ENCODE results near the gene FITM2.

Gene FITM2

DNA sequence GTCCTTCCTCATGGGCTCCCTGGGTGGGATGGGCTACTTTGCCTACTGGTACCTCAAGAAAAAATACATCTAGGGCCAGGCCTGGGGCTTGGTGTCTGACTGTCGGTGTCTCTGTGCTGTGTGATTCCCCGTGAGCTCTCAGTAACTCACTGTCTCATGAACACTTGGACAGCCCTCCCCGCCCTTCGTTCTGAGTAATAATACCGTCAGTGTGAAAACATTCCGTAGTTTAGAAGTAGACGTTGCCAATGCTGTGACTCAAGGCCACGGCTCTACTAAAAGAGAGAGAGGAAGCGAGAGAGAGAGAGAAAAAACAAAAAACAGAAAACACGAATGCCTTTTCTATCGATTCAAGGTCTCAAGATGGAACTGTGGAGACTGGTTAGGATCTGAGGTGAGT lies 31.8 kb downstream of the FITM2 start:
- no peak for DNase-seq

DNA sequence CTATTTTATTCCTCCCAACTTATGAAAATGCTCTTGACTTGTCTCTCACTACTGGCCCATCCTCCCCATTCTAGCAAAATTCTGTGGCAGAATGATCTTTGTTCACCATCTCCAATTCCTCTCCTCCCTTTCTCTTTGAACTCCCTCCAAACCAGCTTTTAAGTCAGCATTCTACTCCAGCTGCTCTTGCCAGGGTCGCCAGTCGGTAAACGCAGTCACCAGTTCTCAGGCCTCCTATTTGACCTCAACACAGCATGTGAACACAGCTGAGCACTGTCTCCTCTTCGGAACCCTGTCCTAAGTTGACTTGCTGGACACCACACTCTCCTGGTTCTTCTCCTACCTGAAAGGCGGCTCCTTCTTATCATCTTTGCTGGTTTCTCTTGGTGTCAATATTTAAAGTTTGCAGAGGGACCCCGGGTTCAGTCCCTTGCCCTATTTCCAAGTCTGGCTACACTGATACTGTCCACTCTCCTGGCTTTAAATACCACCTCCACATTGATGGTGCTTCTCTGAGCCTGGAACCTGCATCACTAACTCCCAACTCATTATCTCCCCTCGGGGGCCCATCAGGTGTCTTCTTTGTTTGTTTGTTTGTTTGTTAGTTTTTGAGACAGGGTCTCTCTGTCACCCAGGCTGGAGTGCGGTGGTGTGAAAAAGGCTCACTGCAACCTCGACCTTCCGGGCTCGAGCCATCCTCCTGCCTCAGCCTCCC lies 36.5 kb downstream of the FITM2 start:
- DNase-seq, result no peak

GRCh38 chr20:44273231-44274215 lies 37.5 kb downstream of the FITM2 start:
- DNase-seq, result no peak

DNA sequence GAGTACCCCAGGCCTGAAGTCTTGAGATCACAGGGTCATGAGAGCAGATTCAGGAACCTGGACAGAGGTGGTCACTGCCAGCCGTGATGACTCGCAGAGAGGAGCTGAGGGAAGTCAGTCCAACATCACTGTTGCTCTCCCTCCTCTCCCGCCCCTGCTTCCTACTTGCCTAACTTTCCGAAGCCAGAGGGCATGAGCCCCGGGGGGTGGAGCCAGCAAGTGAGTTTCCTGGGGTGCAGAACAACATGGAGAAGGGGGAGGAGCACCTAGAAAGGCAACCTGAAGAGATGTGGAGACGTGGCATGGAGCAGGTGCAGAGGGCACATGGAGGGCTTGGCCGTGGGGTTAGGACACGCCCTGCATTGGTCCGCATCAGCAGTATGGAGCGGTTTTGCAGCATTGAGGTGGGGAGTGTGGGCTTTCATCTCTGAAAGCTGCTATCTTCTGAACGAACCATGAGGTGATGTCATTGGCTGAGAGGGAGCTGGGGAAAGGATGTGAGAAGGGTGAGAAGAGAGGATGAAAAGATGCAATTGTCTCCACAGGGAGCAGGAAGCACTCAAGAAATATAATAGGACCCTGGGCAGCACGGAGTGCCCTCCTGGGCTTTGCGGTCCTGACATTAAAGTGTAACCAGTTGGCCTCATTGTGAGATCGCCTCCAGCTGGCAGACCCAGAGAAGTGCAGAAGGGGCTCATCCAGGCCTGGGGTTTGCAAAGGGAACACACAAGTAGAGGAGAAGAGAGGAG lies 38.9 kb downstream of the FITM2 start:
- DNase-seq, result no peak

DNA sequence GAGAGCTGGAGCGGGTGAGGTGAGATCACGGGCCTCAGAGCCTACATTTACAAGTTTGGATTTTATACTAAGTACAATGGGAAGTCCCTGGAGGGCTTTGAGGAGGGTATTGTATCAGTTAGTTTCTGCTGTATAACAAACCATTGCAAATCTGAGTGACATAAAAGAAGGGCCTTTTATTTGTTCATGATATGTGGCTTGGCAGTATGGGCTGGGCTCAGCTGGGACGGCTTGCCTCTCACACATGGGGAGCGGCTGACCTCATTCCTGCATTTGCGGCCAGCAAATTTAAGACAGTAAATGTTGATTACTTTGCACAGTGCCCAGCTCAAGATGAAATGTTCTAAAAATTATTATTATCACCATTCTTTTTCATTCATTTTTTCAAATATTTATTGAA lies 42.2 kb downstream of the FITM2 start:
- DNase-seq, result no peak

- no peak for DNase-seq
Observed at GRCh38 chr20:44264287-44264686, 46.7 kb downstream of the FITM2 start.

- DNase-seq, result no peak
Observed at GRCh38 chr20:44258226-44258890, 52.6 kb downstream of the FITM2 start.

- DNase-seq, result no peak
Observed at GRCh38 chr20:44256961-44257360, 54.0 kb downstream of the FITM2 start.

DNA sequence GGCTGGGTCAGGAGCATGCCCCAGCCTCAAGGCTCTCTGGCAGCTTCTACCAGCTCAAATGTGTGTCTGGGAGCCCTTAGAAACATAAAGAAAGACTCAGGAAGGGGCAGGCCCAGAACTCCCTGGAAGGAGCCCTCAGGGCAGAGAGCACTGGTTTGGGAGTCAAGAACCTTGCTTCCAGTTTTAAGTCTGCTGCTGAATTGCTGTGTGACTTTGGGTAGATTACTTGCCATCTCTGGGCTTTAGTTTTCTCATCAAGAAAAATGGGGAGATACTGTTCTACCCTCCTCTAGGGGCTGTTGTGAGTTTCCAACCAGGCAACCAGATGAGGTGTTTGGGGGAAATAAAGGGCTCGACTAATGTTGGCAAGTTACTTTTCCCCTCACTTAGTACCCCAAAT lies 55.1 kb downstream of the FITM2 start:
- no peak for DNase-seq

DNA sequence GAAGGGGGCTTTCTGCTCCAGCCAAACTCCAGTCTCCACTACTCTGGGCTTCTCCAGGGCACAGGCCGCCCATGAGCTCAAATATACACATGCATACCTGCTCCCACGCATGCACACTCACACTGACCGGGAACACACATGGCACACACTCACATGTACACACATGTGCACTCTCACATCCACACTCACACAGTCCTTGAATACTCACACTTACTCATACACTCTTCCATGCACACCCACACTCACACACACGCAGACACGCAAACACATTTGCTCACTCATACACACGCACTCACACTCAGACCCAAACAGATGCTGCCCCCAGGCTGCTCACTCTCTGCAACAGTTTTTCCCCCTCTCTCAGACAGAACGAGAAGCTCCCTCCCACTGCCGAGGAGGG lies 56.9 kb downstream of the FITM2 start:
- DNase-seq, result no peak

DNA sequence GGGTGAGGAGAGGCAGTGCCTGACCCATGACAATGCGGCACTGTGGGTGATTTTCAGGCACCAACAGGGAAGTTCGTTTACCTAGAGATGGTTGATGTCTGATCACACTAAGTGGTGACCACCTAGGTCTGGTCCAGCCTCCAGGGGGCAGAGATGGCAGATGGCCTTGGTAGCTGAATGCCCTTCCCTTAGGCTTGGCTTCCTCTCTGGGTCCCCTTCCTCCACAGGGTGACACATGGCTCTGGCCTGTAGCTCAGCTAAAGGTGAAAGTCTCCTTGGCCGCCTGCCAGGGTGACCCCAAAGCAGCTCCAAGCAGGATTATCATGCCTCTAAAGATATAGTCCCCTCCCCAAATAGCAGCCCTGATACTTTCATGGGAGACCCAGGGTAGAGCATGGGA lies 57.5 kb downstream of the FITM2 start:
- DNase-seq, result no peak

Data from SHP77 treated with DMSO at 0.1 percent for 48 hours (cell line).